Mesothelial cell of epicardium (in vitro differentiated cells): ENCODE results near the gene PLEKHO1. TPM values are rescaled to one million over a fixed set of nuclear protein-coding genes. Genes with fewer than 3 reads are reported as not detected.
"Not testable (repeated sequence)": the region's sequence is repeated elsewhere in the genome, so short reads cannot be mapped to it uniquely, and the experiment has no call there.

Experiments used
- DNase-seq, 2 experiments: peaks; one replicate each; pipeline ENCODE4 v3.0.0; 2021; ENCODE audit warnings: low spot score in 2 of 2; ENCODE audit not compliant: unreplicated experiment in 2 of 2
- H3K27ac Mint-ChIP-seq: 2 replicates; pipeline ENCODE4 v1.8.0; 2021; ENCODE audit warnings: mixed read lengths
- H3K27me3 Mint-ChIP-seq: 2 replicates; pipeline ENCODE4 v1.8.0; 2021; ENCODE audit warnings: low read depth, mixed read lengths
- H3K36me3 Mint-ChIP-seq: 2 replicates; pipeline ENCODE4 v1.8.0; 2021; ENCODE audit warnings: mixed read lengths
- H3K4me1 Mint-ChIP-seq: 2 replicates; pipeline ENCODE4 v1.8.0; 2021; ENCODE audit warnings: mixed read lengths
- H3K4me3 Mint-ChIP-seq: 2 replicates; pipeline ENCODE4 v1.8.0; 2021; ENCODE audit warnings: mild to moderate bottlenecking, moderate library complexity, mixed read lengths
- H3K9me3 Mint-ChIP-seq: 2 replicates; pipeline ENCODE4 v1.8.0; 2021; ENCODE audit warnings: mixed read lengths
- total RNA-seq: library from RNA; stranded (reverse); gene quantifications from 3 replicates; pipeline ENCODE4 v1.2.1, GENCODE V29; 2021
- TF ChIP-seq, protein P1 (sequence below): fragments of 200-600 bp; sonication (generic); IDR thresholded peaks from one replicate; pipeline ENCODE4 v1.5.0; 2021; ENCODE audit warnings: antibody characterized with exemption; ENCODE audit not compliant: unreplicated experiment

PLEKHO1 gene
- total RNA-seq, 1 donor from 2014 or later: 80.1 TPM

DNA sequence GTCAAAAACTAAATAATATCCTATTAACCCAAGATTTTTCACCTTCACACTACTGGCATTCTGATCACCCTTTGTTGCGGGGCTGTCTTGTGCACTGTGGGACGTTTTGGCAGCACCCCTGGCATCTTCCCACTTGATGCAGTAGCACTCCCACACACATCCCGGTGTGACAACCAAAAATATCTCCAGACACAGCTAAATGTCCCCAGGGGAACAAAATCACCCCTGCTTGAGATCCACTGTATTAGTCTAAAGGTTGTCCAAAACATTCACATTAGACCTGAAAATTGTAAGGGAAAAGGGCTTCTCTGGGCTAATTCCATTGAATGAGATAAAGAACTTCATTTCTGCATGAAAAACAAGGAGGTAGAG, 37.8 kb downstream of the PLEKHO1 start:
- H3K9me3 Mint-ChIP-seq: peaks cover 3% of the 10 kb centered on the region
- TF ChIP-seq, protein P1, sequence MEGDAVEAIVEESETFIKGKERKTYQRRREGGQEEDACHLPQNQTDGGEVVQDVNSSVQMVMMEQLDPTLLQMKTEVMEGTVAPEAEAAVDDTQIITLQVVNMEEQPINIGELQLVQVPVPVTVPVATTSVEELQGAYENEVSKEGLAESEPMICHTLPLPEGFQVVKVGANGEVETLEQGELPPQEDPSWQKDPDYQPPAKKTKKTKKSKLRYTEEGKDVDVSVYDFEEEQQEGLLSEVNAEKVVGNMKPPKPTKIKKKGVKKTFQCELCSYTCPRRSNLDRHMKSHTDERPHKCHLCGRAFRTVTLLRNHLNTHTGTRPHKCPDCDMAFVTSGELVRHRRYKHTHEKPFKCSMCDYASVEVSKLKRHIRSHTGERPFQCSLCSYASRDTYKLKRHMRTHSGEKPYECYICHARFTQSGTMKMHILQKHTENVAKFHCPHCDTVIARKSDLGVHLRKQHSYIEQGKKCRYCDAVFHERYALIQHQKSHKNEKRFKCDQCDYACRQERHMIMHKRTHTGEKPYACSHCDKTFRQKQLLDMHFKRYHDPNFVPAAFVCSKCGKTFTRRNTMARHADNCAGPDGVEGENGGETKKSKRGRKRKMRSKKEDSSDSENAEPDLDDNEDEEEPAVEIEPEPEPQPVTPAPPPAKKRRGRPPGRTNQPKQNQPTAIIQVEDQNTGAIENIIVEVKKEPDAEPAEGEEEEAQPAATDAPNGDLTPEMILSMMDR: peak; percentile 19
- no peak overlapping the region for H3K4me3 Mint-ChIP-seq
- no peak overlapping the region for H3K27ac Mint-ChIP-seq
- no peaks in the 10 kb centered on the region for H3K36me3 Mint-ChIP-seq
- H3K27me3 Mint-ChIP-seq: no peaks in the 10 kb centered on the region
- no peak for DNase-seq
- H3K4me1 Mint-ChIP-seq: peaks cover 12% of the 10 kb centered on the region

DNA sequence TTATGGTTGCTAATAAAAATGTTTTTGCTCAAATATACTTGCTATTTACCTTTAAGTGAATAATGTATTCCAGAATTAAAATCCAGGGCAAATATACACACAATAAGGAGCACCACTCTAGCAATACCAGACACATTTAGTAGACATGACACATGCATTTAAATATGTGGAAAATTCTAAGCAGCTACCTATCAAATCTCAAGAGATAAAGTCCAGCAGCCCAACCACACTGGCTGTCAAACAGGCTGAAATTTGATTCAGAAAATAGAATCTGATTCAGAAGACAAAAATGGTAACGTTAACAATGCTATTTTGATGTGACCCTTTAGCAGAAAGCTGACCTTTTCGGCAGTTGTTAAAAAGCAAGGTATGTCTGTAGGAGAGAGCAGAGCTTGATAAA, 42.3 kb downstream of the PLEKHO1 start:
- H3K4me1 Mint-ChIP-seq: peaks cover 13% of the 10 kb centered on the region
- DNase-seq: no peak
- TF ChIP-seq, protein P1: no peak
- no peaks in the 10 kb centered on the region for H3K27me3 Mint-ChIP-seq
- no peaks in the 10 kb centered on the region for H3K36me3 Mint-ChIP-seq
- H3K4me3 Mint-ChIP-seq: no peak overlapping the region
- peaks cover 8% of the 10 kb centered on the region for H3K9me3 Mint-ChIP-seq
- H3K27ac Mint-ChIP-seq: peak overlapping the region; percentile 90

DNA sequence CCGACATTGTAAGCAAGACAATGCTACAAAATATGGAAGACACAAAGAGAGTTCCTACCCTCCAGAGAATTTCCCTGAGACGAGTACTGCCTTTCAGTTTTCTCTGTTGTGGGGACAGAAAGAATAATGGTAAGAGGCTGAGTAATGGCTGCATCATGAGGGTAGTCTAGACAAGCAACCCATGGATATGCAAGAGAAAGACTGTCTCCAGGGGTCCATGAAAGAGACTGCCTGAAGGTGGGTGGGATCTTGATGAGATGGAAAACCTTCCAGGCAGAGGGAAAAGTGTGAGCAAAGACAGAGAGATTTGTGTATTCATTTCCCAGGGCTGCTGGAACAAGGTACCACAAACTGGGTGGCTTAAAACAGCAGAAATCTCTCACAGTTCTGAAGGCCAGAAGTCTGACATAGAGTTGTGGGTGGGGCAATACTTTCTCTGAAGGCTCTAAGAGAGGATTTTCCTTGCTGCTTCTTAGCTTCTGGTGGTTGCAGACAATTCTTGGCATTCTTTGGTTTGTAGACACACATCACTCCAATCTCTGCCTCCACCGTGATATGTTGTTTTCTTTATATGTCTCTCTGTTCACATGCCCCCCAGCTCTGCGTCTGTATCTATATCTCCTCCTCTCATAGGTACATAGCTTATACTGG, 44.8 kb downstream of the PLEKHO1 start:
- no peak for DNase-seq
- no peaks in the 10 kb centered on the region for H3K27me3 Mint-ChIP-seq

DNA sequence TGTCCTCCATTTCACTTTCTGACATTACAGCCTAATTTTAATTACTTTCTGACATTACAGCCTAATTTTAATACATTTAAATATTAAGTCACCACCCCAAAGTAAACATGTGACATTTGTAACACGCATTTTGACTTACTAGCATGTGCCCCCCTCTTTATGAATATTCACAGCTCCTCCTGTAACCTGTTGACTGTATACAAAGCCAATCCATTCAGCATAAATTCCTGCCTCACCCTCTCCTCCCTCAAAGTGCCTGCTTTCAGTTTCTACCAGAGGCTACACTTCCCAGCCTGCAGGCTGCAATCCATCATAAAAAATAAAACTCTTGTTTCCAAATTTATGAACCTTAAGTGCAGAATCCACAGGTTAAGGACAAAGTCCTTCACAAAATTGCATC, 46.7 kb downstream of the PLEKHO1 start:
- H3K4me3 Mint-ChIP-seq: no peak overlapping the region
- H3K27me3 Mint-ChIP-seq: no peaks in the 10 kb centered on the region

More for the DNA sequence above, 44.8 kb downstream of the PLEKHO1 start:
- Mint-ChIP-seq H3K9me3 (peaks cover 8% of the 10 kb centered on the region), H3K36me3 (no peaks in the 10 kb centered on the region), H3K27ac (no peak overlapping the region), H3K4me1 (peaks cover 8% of the 10 kb centered on the region), H3K4me3 (no peak overlapping the region)
- TF ChIP-seq, protein P1: no peak

DNA sequence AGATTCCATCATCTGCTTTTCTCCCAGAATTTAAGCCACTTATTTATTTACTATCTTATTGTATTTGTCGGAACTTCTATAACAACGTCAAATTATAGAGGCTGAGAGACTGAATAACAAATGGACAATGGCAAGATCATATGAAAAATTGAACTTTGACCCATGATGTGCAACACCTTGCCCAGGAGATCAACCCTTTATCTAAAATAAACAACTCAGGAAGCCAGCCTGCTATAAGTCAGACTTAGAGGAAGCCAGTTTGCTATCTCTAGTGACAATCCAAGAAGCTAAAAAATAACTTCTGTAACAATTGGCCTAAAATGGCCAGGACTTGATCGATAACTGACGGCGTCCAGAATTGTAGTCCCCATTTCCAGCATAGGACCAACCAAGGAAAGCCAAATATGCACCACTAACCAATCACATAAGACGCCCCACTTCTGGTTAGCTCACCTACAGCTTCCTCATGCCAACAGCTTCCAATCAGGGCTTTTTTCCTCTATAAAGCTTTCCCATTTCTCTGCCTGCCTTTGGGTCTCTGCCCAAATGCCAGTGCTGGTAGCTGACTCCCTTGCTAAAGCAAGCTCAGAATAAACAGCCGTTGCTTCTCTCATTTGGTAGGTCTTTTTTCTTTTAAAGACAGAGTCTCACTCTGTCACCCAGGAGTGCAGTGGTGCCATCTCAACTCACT, 57.7 kb downstream of the PLEKHO1 start:
- H3K27me3 Mint-ChIP-seq: no peaks in the 10 kb centered on the region
- TF ChIP-seq, protein P1: no peak
- H3K4me3 Mint-ChIP-seq: no peak overlapping the region
- no peaks in the 10 kb centered on the region for H3K4me1 Mint-ChIP-seq
- H3K9me3 Mint-ChIP-seq: no peaks in the 10 kb centered on the region
- H3K27ac Mint-ChIP-seq: no peak overlapping the region
- H3K36me3 Mint-ChIP-seq: no peaks in the 10 kb centered on the region
- DNase-seq: no peak

More for the DNA sequence above, 46.7 kb downstream of the PLEKHO1 start:
- Mint-ChIP-seq H3K36me3 (no peaks in the 10 kb centered on the region), H3K9me3 (peaks cover 8% of the 10 kb centered on the region), H3K27ac (no peak overlapping the region), H3K4me1 (peaks cover 8% of the 10 kb centered on the region)
- TF ChIP-seq, protein P1: no peak
- no peak for DNase-seq

DNA sequence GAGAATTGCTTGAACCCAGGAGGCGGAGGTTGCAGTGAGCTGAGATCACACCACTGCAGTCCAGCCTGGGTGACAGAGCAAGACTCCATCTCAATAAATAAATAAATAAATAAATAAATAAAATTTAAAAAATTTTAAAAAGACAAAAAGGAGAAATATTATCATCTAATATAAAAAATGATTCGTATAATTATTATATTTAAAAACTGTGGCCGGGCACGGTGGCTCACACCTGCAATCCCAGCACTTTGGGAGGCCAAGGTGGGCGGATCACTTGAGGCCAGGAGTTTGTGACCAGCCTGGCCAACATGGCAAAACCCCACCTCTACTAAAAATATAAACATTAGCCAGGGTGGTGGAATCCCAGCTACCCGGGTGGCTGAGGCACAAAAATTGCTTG, 58.7 kb downstream of the PLEKHO1 start:
- not testable (repeated sequence) for H3K27me3 Mint-ChIP-seq, H3K27ac Mint-ChIP-seq, H3K4me3 Mint-ChIP-seq, DNase-seq, H3K36me3 Mint-ChIP-seq, H3K4me1 Mint-ChIP-seq, H3K9me3 Mint-ChIP-seq
